Raji (cell line): ENCODE results near the gene TSPAN10.

ENCODE experiments used
- POLR2A ChIP-seq: IDR thresholded peaks from 2 replicates; pipeline ENCODE4 v1.6.1; 2011; ENCODE audit warnings: low read depth, low read length, control low read depth; ENCODE audit not compliant: insufficient read depth

The TSPAN10 gene

GRCh38 chr17:81648013-81648706 lies 11.2 kb downstream of the TSPAN10 start:
- TF ChIP-seq POLR2A: no peak

GRCh38 chr17:81648707-81649085 lies 11.7 kb downstream of the TSPAN10 start:
- no peak for TF ChIP-seq POLR2A

- no peak for TF ChIP-seq POLR2A
Measured at GRCh38 chr17:81650951-81651350, 14.0 kb downstream of the TSPAN10 start.

GRCh38 chr17:81651692-81652091 lies 14.7 kb downstream of the TSPAN10 start:
- no peak for TF ChIP-seq POLR2A

- no peak for TF ChIP-seq POLR2A
Measured at GRCh38 chr17:81652906-81653771, 16.1 kb downstream of the TSPAN10 start.

GRCh38 chr17:81655378-81656117 lies 18.6 kb downstream of the TSPAN10 start:
- TF ChIP-seq POLR2A: no peak

- no peak for TF ChIP-seq POLR2A
Measured at GRCh38 chr17:81656118-81656743, 19.2 kb downstream of the TSPAN10 start, which contains the start of gene PDE6G. PDE6G (minus strand) TSS chr17:81656542; CDS start chr17:81653305, 3,237 bp downstream.

GRCh38 chr17:81656835-81657234 lies 19.8 kb downstream of the TSPAN10 start:
- TF ChIP-seq POLR2A: no peak

GRCh38 chr17:81659038-81659437 lies 22.0 kb downstream of the TSPAN10 start:
- no peak for TF ChIP-seq POLR2A

- no peak for TF ChIP-seq POLR2A
Measured at GRCh38 chr17:81660441-81660840, 23.4 kb downstream of the TSPAN10 start.

GRCh38 chr17:81662002-81662401 lies 25.0 kb downstream of the TSPAN10 start:
- TF ChIP-seq POLR2A: no peak

- no peak; the same call in 1 of the 2 replicates for TF ChIP-seq POLR2A
Measured at GRCh38 chr17:81664051-81664470, 27.1 kb downstream of the TSPAN10 start.

GRCh38 chr17:81665205-81666091 lies 28.5 kb downstream of the TSPAN10 start:
- TF ChIP-seq POLR2A: no peak

- TF ChIP-seq POLR2A: no peak
Measured at GRCh38 chr17:81666092-81666341, 29.0 kb downstream of the TSPAN10 start.

- TF ChIP-seq POLR2A: peak; percentile 97
Measured at GRCh38 chr17:81666342-81667191, 29.6 kb downstream of the TSPAN10 start, which contains the start of the genes CCDC137 and OXLD1. CCDC137 (plus strand) TSS chr17:81666737; CDS start chr17:81666767, 30 bp downstream. OXLD1 (minus strand) TSS chr17:81666605; CDS start chr17:81666577, 28 bp downstream.
